CD14-positive monocyte (primary cell): Measurements from ENCODE around the gene DCP2. TPM values are rescaled to one million over a fixed set of nuclear protein-coding genes. Genes with fewer than 3 reads are reported as not detected.

ENCODE experiments used
- DNase-seq, 3 donors: peaks; one replicate each; pipeline ENCODE4 v3.0.0-alpha.2; 2011 to 2022
- H2AFZ ChIP-seq: 2 replicates; pipeline ENCODE4 v1.6.0; 2012; ENCODE audit warnings: mild to moderate bottlenecking, low read depth, low read length, inconsistent platforms; ENCODE audit not compliant: insufficient read depth, poor library complexity, severe bottlenecking
- H3K27ac ChIP-seq, 2 donors: 1 replicate in 1 of 2; 2 replicates in 1 of 2; pipeline ENCODE4 v1.5.1; 2012 to 2013; ENCODE audit warnings: low read length in 2 of 2, control low read depth in 1 of 2, inconsistent platforms in 1 of 2, low read depth in 1 of 2, mild to moderate bottlenecking in 1 of 2
- H3K27me3 ChIP-seq, 2 donors: one replicate each; pipeline versions ENCODE4 v1.6.0 to v1.6.1; 2011 to 2013; ENCODE audit warnings: low read length in 2 of 2; ENCODE audit not compliant: control insufficient read depth in 2 of 2, insufficient read depth in 2 of 2
- H3K36me3 ChIP-seq, 2 donors: replicated peaks in 1 of 2; 1 replicate in 1 of 2; 2 replicates in 1 of 2; pipeline versions ENCODE4 v1.5.1 to v1.6.1; 2012 to 2013; ENCODE audit warnings: low read length in 2 of 2, control low read depth in 1 of 2, inconsistent platforms in 1 of 2, mild to moderate bottlenecking in 1 of 2; ENCODE audit not compliant: insufficient read depth in 2 of 2, control insufficient read depth in 1 of 2
- H3K4me1 ChIP-seq, 2 donors: 1 replicate in 1 of 2; 2 replicates in 1 of 2; pipeline versions ENCODE4 v1.5.1 to v1.6.1; 2012 to 2013; ENCODE audit warnings: low read length in 2 of 2, control low read depth in 1 of 2, inconsistent platforms in 1 of 2, mild to moderate bottlenecking in 1 of 2, moderate library complexity in 1 of 2; ENCODE audit not compliant: insufficient read depth in 2 of 2, control insufficient read depth in 1 of 2
- H3K4me2 ChIP-seq: replicated peaks from 2 replicates; pipeline ENCODE3; 2012; ENCODE audit warnings: low read length, moderate library complexity, mild to moderate bottlenecking; ENCODE audit not compliant: poor library complexity, severe bottlenecking; ENCODE audit errors: extremely low read depth
- H3K4me3 ChIP-seq, 3 experiments: fragments of 200-600 bp in 1 of 3; sonication (generic) in 1 of 3; replicated peaks in 1 of 3; 1 replicate in 2 of 3; 2 replicates in 1 of 3; pipeline ENCODE4 v1.5.1; 2011 to 2013; ENCODE audit warnings: low read length in 3 of 3, mild to moderate bottlenecking in 3 of 3, control low read depth in 2 of 3, low read depth in 2 of 3, inconsistent platforms in 1 of 3, moderate library complexity in 1 of 3
- H3K79me2 ChIP-seq: 2 replicates; pipeline ENCODE4 v1.6.0; 2012; ENCODE audit warnings: mild to moderate bottlenecking, control low read depth, inconsistent platforms, low read length, moderate library complexity; ENCODE audit not compliant: insufficient read depth
- H3K9ac ChIP-seq: 2 replicates; pipeline ENCODE4 v1.6.0; 2017; ENCODE audit warnings: low read length, mild to moderate bottlenecking; ENCODE audit not compliant: insufficient read depth, poor library complexity, severe bottlenecking
- H3K9me3 ChIP-seq, 2 donors: replicated peaks in 1 of 2; 1 replicate in 1 of 2; 2 replicates in 1 of 2; pipeline versions ENCODE4 v1.5.1 to v1.6.1; 2012 to 2013; ENCODE audit warnings: low read length in 2 of 2, control low read depth in 1 of 2; ENCODE audit not compliant: control insufficient read depth in 1 of 2, insufficient read depth in 1 of 2
- H4K20me1 ChIP-seq: 2 replicates; pipeline ENCODE4 v1.6.0; 2012; ENCODE audit warnings: mild to moderate bottlenecking, low read length, control low read depth, moderate library complexity; ENCODE audit not compliant: insufficient read depth
- H3K27ac Mint-ChIP-seq, 7 donors: one replicate each; pipeline ENCODE4 v1.8.0; 2020; ENCODE audit warnings: mild to moderate bottlenecking in 7 of 7, mixed read lengths in 7 of 7, moderate library complexity in 6 of 7, inconsistent platforms in 2 of 7
- H3K27me3 Mint-ChIP-seq, 3 donors: one replicate each; pipeline ENCODE4 v1.8.0; 2021 to 2022; ENCODE audit warnings: low read depth in 3 of 3, mild to moderate bottlenecking in 3 of 3, mixed read lengths in 3 of 3, moderate library complexity in 3 of 3, inconsistent platforms in 1 of 3
- H3K36me3 Mint-ChIP-seq, 2 donors: one replicate each; pipeline ENCODE4 v1.8.0; 2020; ENCODE audit warnings: mixed read lengths in 2 of 2, inconsistent platforms in 1 of 2, mild to moderate bottlenecking in 1 of 2
- H3K4me1 Mint-ChIP-seq: one replicate; pipeline ENCODE4 v1.8.0; 2020; ENCODE audit warnings: mild to moderate bottlenecking, mixed read lengths
- H3K4me3 Mint-ChIP-seq, 2 donors: one replicate each; pipeline ENCODE4 v1.8.0; 2020; ENCODE audit warnings: mild to moderate bottlenecking in 2 of 2, mixed read lengths in 2 of 2, moderate library complexity in 1 of 2
- H3K9me3 Mint-ChIP-seq, 7 donors: one replicate each; pipeline ENCODE4 v1.8.0; 2020 to 2022; ENCODE audit warnings: mixed read lengths in 7 of 7, mild to moderate bottlenecking in 6 of 7, moderate library complexity in 6 of 7, inconsistent platforms in 2 of 7
- WGBS: methylation state at CpG from one replicate; pipeline ENCODE4 v1.1.5; 2013; ENCODE audit warnings: missing lambda C conversion rate; ENCODE audit not compliant: insufficient coverage; 5-methylcytosine and 5-hydroxymethylcytosine counted together
- intact Hi-C, 2 donors: fragments of 100-400 bp; cut with micrococcal nuclease; formaldehyde crosslinking; loops; one replicate each; pipeline versions ENCODE4 v1.15.0 to v1.15.1; 2023
- polyA plus RNA-seq, 3 donors: library from polyadenylated mRNA; depleted of rRNA in 1 of 3; unstranded in 2 of 3; stranded (reverse) in 1 of 3; fragments of 300-500 nt in 2 of 3; fragments of >200 nt in 1 of 3; fragmentation: Illumina TruSeq in 2 of 3; gene quantifications; 1 replicate in 2 of 3; 2 replicates in 1 of 3; pipeline ENCODE4 v1.2.3, GENCODE V29; 2012 to 2021
- TF ChIP-seq, protein P1 (sequence below): fragments of 200-600 bp; IDR thresholded peaks from one replicate; pipeline ENCODE4 v1.8.0; 2022; ENCODE audit warnings: antibody characterized with exemption, mild to moderate bottlenecking

Gene DCP2
- polyA plus RNA-seq, 3 donors: 24.0 to 62.2 (median 58.9) TPM

DNA sequence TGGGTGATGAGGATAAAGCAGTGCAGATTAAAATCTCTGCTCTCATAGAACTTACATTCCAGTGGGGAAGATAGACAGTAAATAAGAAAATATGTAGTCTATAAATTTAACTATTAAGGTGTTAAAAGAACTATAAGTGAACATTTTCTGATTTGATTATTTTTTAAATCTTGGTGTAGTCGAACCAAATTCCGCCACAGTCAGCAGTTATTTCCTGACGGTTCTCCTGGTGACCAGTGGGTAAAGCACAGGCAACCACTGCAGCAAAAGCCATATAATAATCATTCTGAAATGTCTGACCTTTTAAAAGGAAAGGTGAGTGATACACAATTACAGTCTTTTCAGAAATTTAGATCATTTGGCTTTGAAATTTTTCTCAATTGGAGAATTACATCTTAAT lies 27.2 kb downstream of the DCP2 start:
- Histone ChIP-seq H3K4me3 (no peak overlapping the region), H4K20me1 (peaks cover 97% of the 10 kb centered on the region), H3K79me2 (peaks cover 55% of the 10 kb centered on the region), H3K4me2 (no peak overlapping the region), H3K4me1 (no peaks in the 10 kb centered on the region), H3K9ac (no peak overlapping the region), H3K27me3 (no peaks in the 10 kb centered on the region), H2AFZ (no peak overlapping the region), H3K27ac (no peak overlapping the region), H3K36me3 (peaks cover 85 to 93% of the 10 kb centered on the region in 2 donors), H3K9me3 (no peaks in the 10 kb centered on the region)
- H3K36me3 Mint-ChIP-seq: peaks cover 72 to 91% of the 10 kb centered on the region in 2 donors
- no CpG with 5 or more reads among the region's 3 CpGs for WGBS
- TF ChIP-seq, protein P1, sequence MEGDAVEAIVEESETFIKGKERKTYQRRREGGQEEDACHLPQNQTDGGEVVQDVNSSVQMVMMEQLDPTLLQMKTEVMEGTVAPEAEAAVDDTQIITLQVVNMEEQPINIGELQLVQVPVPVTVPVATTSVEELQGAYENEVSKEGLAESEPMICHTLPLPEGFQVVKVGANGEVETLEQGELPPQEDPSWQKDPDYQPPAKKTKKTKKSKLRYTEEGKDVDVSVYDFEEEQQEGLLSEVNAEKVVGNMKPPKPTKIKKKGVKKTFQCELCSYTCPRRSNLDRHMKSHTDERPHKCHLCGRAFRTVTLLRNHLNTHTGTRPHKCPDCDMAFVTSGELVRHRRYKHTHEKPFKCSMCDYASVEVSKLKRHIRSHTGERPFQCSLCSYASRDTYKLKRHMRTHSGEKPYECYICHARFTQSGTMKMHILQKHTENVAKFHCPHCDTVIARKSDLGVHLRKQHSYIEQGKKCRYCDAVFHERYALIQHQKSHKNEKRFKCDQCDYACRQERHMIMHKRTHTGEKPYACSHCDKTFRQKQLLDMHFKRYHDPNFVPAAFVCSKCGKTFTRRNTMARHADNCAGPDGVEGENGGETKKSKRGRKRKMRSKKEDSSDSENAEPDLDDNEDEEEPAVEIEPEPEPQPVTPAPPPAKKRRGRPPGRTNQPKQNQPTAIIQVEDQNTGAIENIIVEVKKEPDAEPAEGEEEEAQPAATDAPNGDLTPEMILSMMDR: no peak
- intact Hi-C loops: no loop called here
- no peak overlapping the region for H3K4me3 Mint-ChIP-seq
- H3K27me3 Mint-ChIP-seq: no peaks in the 10 kb centered on the region
- no peak for DNase-seq
- no peak overlapping the region for H3K27ac Mint-ChIP-seq
- no peaks in the 10 kb centered on the region for H3K4me1 Mint-ChIP-seq
- no peaks in the 10 kb centered on the region for H3K9me3 Mint-ChIP-seq

DNA sequence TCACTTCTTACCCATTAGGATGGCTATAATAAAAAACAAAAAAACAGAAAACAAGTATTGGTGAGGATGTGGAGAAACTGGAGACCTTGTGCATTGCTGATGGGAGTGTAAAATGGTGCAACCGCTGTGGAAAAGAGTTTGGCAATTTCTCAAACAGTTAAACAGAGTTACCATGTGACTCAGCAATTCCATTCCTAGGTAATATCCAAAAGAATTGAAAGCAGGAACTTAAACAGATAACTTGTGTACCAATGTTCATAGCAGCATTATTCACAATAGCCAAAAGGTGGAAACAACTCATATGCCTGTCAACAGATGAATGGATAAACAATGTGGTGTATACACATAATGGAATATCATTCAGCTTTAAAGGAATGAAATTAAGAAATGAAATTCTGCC lies 28.9 kb downstream of the DCP2 start:
- H2AFZ ChIP-seq: no peak overlapping the region
- Mint-ChIP-seq H3K27ac (no peak overlapping the region), H3K9me3 (no peaks in the 10 kb centered on the region), H3K36me3 (peaks cover 78 to 91% of the 10 kb centered on the region in 2 donors), H3K4me3 (no peak overlapping the region), H3K4me1 (no peaks in the 10 kb centered on the region), H3K27me3 (no peaks in the 10 kb centered on the region)
- no peaks in the 10 kb centered on the region for H3K27me3 ChIP-seq
- H4K20me1 ChIP-seq: peaks cover 96% of the 10 kb centered on the region
- WGBS: 60% methylated on average over 1 of the region's 1 CpG
- peaks cover 42% of the 10 kb centered on the region for H3K79me2 ChIP-seq
- intact Hi-C loops: no loop called here
- H3K4me1 ChIP-seq: no peaks in the 10 kb centered on the region
- no peak overlapping the region for H3K9ac ChIP-seq
- TF ChIP-seq, protein P1: no peak
- no peak for DNase-seq
- no peak overlapping the region for H3K4me2 ChIP-seq
- H3K36me3 ChIP-seq: peaks cover 92 to 93% of the 10 kb centered on the region in 2 donors
- H3K9me3 ChIP-seq: no peaks in the 10 kb centered on the region
- no peak overlapping the region for H3K4me3 ChIP-seq
- no peak overlapping the region for H3K27ac ChIP-seq
